HG03139 (cell line): ENCODE results near the gene TEX35.
A peak's percentile ranks its signal among the peaks of the same experiment; 100 is the strongest.

ENCODE experiments used
- ATAC-seq: cut with Tn5 transposase; IDR thresholded peaks from one replicate; pipeline ENCODE4 v1.9.1; 2021; ENCODE audit not compliant: unreplicated experiment

Gene TEX35

DNA sequence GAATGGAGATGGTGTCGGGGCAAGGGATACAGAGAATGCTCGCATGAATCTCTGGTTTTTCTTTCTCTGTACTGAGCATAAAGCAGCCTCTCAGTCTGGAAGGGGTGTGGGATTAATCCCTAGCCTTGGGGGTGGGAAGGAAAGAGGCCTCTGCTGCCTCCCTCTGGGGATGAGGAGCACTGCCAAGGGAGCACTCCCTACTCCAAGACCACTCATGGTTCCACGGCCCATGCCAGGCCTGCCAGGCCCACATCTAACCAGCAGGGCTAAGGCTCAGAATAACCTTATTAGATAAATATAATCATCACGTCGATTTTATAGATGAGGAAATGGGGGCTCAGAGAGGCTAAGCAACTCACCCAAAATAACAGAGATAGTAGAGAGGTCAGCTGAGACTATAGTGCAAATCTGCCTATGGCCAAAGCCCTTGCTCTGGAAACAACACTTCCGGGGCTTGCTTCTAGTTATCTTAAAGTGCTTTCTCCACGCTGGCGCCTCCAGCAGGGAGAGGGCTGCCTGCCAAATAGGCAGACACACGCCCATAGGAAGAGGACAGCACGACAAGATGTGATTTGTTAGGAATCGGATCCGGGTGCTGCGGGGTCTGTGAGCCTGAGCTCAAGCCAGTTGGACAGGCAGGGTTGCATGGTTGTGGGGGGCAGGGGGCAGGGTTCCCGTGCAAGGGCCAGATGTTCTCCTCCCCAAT lies 522 bp downstream of the TEX35 start:
- no peak for ATAC-seq

DNA sequence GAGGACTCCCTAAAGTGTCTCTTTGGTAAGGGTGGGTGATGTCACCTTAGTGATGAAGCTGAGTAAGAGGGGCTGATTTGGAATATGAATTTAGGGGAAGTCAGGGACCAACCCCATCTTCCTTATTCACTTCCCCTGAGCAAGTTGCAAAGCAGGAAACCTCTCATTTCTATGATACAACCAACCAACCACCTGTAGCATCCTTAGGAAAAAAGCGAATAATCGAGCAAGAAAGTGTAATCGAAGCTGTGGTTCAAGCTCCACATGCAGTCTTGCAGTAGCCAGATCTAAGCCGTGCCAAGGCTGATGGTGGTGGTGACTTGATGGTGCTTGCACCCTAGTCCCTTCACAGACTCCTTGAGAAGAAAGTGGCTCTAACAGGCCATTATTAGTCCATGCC lies 3.2 kb downstream of the TEX35 start:
- no peak for ATAC-seq

GRCh38 chr1:178518894-178519293 lies 6.0 kb downstream of the TEX35 start:
- no peak for ATAC-seq

GRCh38 chr1:178520803-178521202 lies 7.9 kb downstream of the TEX35 start:
- no peak for ATAC-seq

- no peak for ATAC-seq
These were observed 8.3 kb downstream of the TEX35 start for GRCh38 chr1:178521241-178521640.

DNA sequence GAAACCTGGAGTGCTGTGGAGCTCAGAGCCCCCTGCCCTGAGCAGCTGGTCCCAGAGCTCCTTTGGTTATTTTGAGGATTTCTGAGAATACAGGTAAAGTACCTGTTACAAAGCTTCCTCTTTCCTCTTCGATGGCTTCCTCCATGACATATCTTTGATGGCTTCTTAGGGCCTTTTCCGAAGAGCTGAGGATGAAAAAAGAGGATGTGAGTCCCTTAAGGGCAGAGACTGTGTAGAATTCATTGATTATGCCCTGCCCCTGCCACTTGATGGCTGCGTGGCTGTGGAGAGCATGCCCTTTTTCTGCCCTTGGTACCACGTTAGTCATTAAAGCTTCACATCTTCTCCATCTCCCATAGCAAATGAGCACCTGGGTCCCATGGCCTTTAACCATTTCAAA lies 14.2 kb downstream of the TEX35 start:
- no peak for ATAC-seq

DNA sequence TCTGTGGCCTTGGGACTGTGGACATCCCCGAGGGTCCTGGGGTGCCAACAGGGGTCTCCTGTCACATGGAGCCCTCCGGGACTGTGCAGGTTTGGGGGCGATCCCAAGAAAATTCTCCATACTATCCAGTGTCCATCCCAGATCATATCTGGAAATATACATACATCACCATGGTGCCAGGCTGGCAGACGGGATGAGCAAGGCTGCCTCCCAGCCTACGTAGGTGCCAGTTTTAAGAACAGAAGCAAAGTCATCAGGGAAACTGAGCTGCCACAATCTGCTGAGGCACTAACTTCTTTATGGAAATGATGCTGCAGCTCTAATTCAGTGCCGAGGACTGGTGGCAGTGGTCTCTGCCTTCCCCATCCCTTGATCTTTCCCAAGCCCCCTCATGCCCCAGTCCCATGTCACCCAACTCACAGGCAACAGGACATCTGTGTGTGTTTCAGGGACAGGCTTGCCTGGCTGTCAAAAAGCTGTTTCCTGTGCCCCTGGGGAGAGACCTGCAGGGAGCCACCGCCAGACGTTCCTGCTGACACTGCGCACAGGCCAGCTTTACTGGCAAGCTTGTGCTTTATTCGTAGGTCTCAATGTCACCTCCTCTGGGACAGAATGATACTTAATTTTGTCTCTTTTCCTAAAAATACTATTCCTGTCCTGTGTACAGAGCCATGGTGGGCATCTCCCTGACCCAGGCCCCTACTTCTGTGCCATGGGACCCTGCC lies 15.5 kb downstream of the TEX35 start:
- no peak for ATAC-seq

- ATAC-seq, result no peak
These were observed 16.0 kb downstream of the TEX35 start for GRCh38 chr1:178528953-178529335.

DNA sequence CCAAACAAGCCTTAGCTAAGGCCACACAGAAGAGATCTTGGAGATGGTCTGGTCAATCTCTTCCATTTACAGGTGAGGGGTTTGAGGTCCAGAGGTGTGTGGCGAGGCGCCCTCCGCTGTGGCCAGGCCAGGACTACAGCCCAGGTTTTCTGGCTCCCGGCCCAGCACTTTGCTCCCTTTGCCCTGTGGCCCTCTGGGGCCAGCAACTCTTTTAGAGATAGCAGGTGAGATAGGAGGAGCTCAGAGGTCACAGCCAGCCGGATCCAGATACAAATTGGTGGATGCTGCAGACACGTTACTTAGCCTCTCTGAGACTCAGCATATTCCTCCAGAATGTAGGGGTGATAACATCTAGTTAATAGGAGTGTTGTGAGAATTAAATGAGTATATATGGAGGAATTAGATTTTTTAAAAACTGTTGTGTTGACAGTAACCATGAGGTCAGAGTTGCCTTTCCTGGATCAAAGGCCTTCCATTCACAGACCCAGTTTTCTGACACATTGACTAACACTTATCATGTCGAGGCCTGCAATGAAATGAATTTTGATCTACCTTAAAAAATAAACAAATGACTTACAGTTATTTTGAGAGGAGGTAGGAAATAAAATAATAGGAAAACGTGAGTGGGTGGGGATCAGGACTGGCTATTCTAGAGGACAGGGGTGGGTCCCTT lies 16.6 kb downstream of the TEX35 start:
- no peak for ATAC-seq

GRCh38 chr1:178530037-178530402 lies 17.1 kb downstream of the TEX35 start:
- ATAC-seq, result no peak

DNA sequence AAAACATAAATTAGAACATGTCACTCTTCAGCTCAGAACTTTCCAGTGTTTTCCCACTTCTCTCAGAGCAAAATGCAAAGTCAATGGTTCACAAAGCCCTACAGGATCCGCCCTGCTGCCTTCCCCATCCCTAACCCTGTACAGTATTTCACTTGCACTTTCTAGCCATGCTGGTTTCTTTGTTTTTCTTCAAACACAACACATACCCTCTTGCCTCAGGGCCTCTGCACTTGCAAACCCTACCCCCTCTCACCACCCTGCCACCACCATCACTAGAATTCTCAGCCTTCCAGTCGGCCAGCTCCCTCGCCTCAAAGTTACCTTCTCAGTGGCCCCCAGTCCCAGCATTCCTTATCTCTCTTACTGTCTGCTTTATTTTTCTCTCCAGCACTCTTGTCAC lies 17.6 kb downstream of the TEX35 start:
- no peak for ATAC-seq

- ATAC-seq, result no peak
These were observed 19.0 kb downstream of the TEX35 start for GRCh38 chr1:178531887-178532286.

GRCh38 chr1:178532392-178532791 lies 19.5 kb downstream of the TEX35 start:
- peak; percentile 78 for ATAC-seq

DNA sequence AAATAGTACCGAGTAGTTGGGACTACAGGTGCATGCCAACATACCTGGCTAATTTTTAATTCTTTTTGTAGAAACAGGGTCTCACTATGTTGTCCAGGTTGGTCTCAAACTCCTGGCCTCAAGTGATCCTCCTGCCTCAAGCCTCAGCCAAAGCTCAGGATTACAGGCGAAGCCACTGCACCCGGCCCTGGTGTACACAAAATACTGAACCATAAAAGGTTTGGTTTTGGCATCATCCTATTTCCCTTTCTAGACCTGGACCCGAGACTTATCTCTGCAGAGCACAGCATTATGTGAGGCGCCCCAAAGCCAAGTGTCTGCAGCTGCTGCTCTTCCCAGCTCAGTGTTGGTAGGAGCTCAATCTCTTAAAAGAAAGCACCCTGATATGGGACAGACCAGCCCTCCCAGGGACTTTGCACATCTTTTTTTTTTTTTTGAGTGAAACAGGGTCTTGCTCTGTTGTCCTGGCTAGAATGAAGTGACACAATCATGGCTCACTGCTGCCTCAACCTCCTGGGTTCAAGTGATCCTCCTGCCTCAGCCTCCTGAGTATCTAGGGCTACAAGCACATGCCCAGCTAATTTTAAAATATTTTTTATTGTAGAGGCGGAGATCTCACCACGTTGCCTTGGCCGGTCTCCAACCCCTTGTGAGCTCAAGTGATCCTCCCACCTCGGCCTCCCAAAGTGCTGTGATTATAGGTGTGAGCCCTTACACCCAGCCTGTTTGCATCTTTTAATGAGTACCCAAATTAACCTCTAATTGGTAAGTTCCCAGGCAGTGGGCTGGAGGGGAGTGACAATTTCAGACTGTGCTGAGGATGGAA lies 20.4 kb downstream of the TEX35 start:
- no peak for ATAC-seq

DNA sequence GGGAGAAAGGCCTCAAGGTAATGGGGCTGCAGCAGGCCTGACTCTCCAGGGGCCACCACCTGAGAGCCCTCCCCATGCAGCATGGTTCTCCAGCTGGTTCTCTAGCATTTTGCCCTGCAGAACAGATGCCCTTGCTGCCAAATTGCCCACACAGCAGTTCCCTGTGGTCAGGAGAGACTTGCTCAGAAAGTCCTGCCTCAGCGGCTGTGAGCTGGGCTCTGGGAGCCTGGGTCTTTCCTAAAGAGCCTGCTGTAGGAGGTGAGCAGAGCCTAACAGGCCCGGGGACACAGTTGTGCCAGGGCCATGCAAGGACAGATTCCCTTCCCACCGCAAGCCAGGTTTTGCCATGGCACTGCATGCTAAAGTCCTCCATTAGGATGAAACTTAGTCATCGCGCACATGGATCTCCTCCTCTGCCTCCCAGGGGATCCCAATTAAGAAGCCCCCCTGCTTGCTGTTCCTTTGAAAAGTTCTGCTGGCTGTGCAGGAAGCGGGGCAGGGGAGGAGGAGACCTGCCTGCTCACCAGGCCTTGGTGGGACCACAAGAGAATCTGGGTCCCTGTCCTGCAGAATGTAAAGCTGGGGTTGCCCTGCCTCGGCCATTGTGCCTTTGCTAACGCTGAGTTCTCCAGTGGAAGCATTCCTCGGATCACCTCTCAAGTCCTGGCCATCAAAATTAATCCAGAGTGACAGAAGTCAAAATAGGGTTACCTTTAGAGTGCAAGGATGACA lies 21.4 kb downstream of the TEX35 start:
- no peak for ATAC-seq

DNA sequence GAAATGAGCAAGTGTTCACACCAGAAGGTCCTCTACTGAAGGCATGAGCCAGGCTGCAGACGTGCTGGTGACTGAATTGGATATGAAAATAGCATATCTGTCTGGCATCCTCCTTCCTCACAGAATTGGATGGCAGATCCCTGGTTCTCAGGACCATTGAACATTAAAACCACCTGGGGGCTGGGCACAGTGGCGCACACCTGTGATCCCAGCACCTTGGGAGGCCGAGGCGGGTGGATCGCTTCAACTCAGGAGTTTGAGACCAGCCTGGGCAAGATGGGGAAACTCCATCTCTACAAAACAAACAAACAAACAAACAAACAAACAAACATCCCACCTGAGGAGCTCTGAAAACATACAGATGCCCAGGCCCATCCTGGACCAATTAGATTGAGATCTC lies 23.4 kb downstream of the TEX35 start:
- no peak for ATAC-seq

DNA sequence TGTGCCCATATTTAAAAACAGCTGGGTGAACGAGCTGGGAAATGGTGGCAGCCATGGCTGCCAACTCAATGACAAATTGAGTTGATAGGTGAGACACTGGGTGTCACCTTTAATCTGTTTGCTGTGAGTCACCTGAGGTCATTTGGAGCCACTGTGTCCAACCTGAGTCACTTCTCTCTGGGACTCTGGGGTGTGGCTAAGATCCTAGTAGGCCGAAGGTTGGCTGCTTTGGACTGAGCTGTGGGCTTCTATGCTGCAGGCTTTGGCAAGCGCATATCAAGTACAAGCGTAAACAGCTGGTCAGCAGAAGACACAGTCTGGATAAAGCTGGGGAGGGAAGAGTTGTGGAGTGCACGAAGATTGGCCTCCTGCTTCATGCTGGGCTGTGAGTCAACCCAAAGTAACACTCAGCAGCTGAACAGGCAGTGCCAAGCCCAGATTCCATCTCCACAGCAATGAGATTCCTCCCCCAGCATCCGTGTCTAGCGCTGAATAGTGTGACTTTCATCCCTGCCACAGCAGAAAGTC lies 24.0 kb downstream of the TEX35 start:
- no peak for ATAC-seq

DNA sequence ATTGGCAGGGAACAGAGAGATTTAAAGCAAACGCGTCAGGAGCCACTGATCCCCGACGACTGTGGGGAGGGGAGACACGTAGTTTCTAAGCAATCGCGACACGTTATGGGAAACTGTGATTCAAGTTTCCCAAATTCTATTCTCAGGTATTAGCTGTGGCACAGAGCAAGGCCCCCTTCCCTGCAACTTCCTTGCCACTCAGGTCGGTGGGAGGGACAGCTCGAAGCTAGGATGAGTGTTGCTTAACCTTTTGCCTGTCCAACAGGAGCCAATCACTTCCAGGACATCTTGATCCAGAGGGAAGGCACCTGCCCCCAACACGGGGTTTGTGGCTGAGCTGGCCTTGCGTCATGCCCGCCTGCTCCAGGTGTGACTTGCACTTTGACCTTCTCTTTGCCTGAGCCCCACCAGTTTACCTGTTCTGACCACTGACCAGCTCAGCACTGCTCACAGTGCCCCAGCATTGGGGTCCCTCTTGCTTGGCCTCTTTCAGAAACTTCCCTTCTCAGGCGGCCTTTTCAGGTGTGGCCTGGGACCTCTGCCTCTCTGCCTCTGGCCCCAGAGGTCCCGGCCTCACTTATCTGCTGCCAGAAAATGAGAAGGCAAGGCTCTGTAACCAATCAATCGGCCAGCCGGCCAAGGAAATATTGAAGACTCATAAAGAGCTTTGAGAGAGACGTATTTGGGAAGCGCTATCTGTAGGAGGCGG lies 24.6 kb downstream of the TEX35 start:
- ATAC-seq, result no peak

GRCh38 chr1:178538192-178538916 lies 25.4 kb downstream of the TEX35 start:
- no peak for ATAC-seq
